Neural crest cell (in vitro differentiated cells): Measurements from ENCODE around the gene ARHGEF4. TPM values are rescaled to one million over a fixed set of nuclear protein-coding genes. Genes with fewer than 3 reads are reported as not detected.

ENCODE experiments used
- DNase-seq: peaks from one replicate; pipeline ENCODE4 v3.0.0; 2021; ENCODE audit warnings: low read depth, mixed read lengths, low spot score
- H3K27ac Mint-ChIP-seq: one replicate; pipeline ENCODE4 v1.8.0; 2021; ENCODE audit warnings: mild to moderate bottlenecking, mixed read lengths; ENCODE audit not compliant: unreplicated experiment
- H3K27me3 Mint-ChIP-seq: 2 replicates; pipeline ENCODE4 v1.8.0; 2021; ENCODE audit warnings: low read depth, mild to moderate bottlenecking, mixed read lengths
- H3K36me3 Mint-ChIP-seq: 2 replicates; pipeline ENCODE4 v1.8.0; 2021; ENCODE audit warnings: low read depth, mild to moderate bottlenecking, mixed read lengths
- H3K4me1 Mint-ChIP-seq: 2 replicates; pipeline ENCODE4 v1.8.0; 2021; ENCODE audit warnings: mixed read lengths
- H3K4me3 Mint-ChIP-seq: one replicate; pipeline ENCODE4 v1.8.0; 2021; ENCODE audit warnings: mild to moderate bottlenecking, mixed read lengths
- H3K9me3 Mint-ChIP-seq: 2 replicates; pipeline ENCODE4 v1.8.0; 2021; ENCODE audit warnings: mixed read lengths
- total RNA-seq: library from RNA; stranded (reverse); gene quantifications from 2 replicates; pipeline ENCODE4 v1.2.1, GENCODE V29; 2021
- TF ChIP-seq, protein P1 (sequence below): fragments of 200-600 bp; sonication (generic); conservative IDR thresholded peaks from 2 replicates; pipeline ENCODE4 v1.5.0; 2021; ENCODE audit warnings: antibody characterized with exemption, mild to moderate bottlenecking

The ARHGEF4 gene
- total RNA-seq, 1 donor from 2014 or later, result 22.1 TPM

DNA sequence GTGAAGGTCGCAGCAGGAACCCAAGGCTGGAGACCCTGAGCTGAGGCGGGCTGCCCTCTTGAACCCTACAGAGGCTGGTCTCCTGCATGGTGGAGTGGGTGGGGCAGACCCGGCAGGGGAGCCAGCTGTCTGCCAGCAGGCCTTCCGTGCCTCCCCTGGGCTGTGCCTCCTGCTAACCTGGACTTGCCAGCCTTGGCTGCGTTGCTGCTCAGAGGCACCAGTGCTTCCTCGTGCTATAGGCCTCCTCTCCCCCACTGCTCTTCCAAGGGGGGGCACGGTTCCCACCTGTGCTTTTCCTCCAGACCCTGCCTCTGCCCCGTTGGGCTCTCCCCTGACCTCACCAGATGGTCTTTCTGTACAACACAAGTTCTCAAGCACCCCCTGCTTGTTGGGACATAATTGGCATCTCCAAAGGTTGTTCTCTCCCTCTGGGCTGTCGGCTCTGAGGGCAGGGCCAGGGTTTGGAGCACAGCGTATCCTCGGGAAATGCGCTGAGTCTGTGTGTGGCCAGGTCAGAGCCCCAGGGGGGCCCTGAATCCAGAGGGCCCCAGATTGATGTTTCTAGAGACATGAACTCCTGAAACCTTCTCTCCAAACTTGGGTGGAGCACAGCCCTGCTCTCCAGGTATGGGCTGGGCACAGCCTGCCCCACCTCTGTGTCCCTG is 6.7 kb downstream of the ARHGEF4 start:
- H3K9me3 Mint-ChIP-seq, result no peaks in the 10 kb centered on the region

DNA sequence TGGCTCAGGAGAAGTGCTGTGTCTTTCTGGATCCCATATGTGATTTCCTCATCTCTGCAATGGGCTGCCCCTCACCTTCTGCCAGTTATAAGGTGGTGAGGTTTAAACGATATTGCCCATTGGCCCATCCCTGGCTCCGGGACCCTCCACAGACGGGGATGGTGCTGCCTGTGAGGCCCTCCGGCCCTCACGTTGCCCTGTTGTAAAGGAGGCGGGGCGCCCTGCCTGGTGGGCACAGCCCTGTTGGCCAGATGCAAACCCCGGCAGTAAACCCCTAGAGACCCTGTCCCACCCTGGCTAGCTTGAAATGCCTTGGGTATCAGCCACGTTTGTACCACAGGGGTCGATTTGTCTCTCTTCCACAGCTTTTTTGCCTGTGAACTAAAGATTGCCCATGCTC is 7.4 kb downstream of the ARHGEF4 start:
- Mint-ChIP-seq H3K36me3 (no peaks in the 10 kb centered on the region), H3K27me3 (peaks cover 6% of the 10 kb centered on the region), H3K4me1 (peaks cover 8% of the 10 kb centered on the region), H3K4me3 (no peak overlapping the region), H3K9me3 (no peaks in the 10 kb centered on the region), H3K27ac (no peak overlapping the region)
- no peak for DNase-seq
- TF ChIP-seq, protein P1, sequence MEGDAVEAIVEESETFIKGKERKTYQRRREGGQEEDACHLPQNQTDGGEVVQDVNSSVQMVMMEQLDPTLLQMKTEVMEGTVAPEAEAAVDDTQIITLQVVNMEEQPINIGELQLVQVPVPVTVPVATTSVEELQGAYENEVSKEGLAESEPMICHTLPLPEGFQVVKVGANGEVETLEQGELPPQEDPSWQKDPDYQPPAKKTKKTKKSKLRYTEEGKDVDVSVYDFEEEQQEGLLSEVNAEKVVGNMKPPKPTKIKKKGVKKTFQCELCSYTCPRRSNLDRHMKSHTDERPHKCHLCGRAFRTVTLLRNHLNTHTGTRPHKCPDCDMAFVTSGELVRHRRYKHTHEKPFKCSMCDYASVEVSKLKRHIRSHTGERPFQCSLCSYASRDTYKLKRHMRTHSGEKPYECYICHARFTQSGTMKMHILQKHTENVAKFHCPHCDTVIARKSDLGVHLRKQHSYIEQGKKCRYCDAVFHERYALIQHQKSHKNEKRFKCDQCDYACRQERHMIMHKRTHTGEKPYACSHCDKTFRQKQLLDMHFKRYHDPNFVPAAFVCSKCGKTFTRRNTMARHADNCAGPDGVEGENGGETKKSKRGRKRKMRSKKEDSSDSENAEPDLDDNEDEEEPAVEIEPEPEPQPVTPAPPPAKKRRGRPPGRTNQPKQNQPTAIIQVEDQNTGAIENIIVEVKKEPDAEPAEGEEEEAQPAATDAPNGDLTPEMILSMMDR, result no peak

More for the DNA sequence above, 6.7 kb downstream of the ARHGEF4 start:
- no peak for DNase-seq
- Mint-ChIP-seq H3K27ac (no peak overlapping the region), H3K36me3 (no peaks in the 10 kb centered on the region), H3K4me3 (no peak overlapping the region), H3K4me1 (peaks cover 8% of the 10 kb centered on the region), H3K27me3 (peaks cover 14% of the 10 kb centered on the region)
- TF ChIP-seq, protein P1, result no peak

DNA sequence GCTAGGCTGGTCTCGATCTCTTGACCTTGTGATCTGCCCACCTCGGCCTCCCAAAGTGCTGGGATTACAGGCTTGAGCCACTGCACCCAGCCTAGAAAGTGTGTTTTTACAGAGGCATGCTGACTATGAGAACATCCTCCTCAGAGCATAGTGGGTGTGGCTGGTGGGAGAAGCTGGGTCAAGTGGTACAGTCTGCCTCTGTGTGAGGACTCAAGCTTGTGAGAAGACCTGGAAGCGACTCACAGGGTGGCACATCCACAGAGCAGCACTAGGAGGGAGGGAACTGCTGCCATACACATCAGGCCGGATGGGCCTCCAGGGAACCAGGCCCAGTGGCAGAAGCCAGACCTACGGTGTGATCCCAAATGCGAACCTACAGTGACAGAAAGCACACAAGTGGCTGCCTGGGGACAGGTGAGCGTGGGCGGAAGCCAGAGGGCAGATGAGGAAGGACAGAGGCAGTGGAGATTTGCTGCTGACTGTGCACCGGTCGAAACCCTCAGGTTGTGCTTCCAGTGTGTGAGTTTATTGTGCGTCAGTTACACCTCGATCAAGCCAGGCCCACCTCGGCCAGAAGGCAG is 8.9 kb downstream of the ARHGEF4 start:
- Mint-ChIP-seq H3K36me3 (no peaks in the 10 kb centered on the region), H3K27me3 (no peaks in the 10 kb centered on the region), H3K9me3 (no peaks in the 10 kb centered on the region), H3K27ac (peak overlapping the region; percentile 27), H3K4me1 (peaks cover 11% of the 10 kb centered on the region), H3K4me3 (no peak overlapping the region)
- TF ChIP-seq, protein P1, result no peak
- DNase-seq, result no peak

DNA sequence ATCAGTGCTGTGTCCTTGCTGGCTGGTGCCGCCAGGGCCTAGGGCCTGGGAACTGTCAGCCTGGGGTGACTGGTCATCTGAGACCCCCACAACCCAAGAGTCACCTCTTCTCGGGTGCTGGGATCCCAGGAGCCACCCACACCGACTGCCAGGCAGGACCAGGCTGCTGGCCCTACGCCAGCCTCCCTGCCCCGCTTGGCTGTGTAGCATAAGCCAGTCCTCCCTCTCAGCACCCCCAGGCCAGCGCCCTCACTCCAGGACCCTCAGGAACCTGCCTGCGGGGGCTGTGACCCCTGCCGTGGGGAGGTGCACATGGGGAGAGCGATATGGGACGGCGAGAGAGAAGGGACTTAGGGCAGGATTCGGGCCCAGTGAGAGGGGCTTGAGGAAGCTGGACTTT is 9.5 kb downstream of the ARHGEF4 start:
- peaks cover 11% of the 10 kb centered on the region for H3K4me1 Mint-ChIP-seq
- DNase-seq, result no peak
- H3K27ac Mint-ChIP-seq, result peak overlapping the region; percentile 81
- no peaks in the 10 kb centered on the region for H3K36me3 Mint-ChIP-seq
- H3K9me3 Mint-ChIP-seq, result no peaks in the 10 kb centered on the region
- TF ChIP-seq, protein P1, result no peak
- no peak overlapping the region for H3K4me3 Mint-ChIP-seq
- no peaks in the 10 kb centered on the region for H3K27me3 Mint-ChIP-seq

DNA sequence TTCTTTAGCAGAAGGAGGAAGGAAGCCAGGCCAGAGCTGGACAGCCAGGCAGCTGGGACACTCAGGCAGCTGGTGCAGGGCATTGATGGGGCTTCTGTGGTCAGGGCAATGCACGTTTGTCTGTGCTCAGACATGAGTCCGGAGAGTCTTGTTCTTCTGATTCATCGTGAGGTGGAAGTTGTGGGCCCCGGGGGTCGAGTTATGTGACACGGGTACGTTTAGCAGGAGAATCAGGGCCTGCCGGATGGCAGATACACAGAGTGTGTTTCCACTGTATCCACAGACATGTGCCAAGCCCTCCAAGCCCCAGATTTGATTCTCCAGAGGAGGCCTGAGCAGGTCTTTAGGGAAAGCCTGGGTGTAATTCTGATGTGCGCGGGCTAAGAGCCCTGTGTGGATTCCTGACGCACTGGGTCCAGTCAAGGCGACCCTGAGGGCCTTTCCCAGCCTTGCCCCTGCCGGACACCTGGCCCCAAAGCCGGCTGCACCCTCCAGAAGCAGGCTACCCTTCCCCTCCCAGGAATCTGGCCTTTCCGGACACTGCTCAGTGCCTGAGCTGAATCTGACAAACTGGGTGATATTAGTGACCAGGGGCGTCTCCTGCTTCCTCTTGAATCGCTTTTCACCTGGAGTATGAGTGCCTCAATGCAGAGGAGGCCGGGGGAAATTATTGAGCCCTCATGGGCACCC is 10.1 kb downstream of the ARHGEF4 start:
- TF ChIP-seq, protein P1, result no peak
- H3K27ac Mint-ChIP-seq, result peak overlapping the region; percentile 81
- H3K9me3 Mint-ChIP-seq, result no peaks in the 10 kb centered on the region
- no peak for DNase-seq
- H3K27me3 Mint-ChIP-seq, result no peaks in the 10 kb centered on the region
- H3K36me3 Mint-ChIP-seq, result no peaks in the 10 kb centered on the region
- peaks cover 11% of the 10 kb centered on the region for H3K4me1 Mint-ChIP-seq
- no peak overlapping the region for H3K4me3 Mint-ChIP-seq
